ENCODE results near the gene PMM1.

GRCh38 chr22:41620589-41621098, 31.0 kb upstream of the PMM1 start, which contains the start of gene DESI1:
- TF ChIP-seq CTCF (IDR thresholded peaks at IDR 0.05; ENCODE audit: low read length) (no peak), EZH2 (optimal IDR thresholded peaks at IDR 0.05; ENCODE audit: low read depth, low read length) (no peak), EZH2phosphoT487 (IDR thresholded peaks at IDR 0.05; ENCODE audit: low read length) (no peak)

Measured in MM.1S (cell line).